HepG2 (cell line): ENCODE measurements around the gene SEPHS2. TPM values are rescaled to one million over a fixed set of nuclear protein-coding genes. Genes with fewer than 3 reads are reported as not detected.
A peak's percentile ranks its signal among the peaks of the same experiment; 100 is the strongest.

Source experiments
- ATF5 ChIP-seq: sonication (generic); formaldehyde crosslinking; IDR thresholded peaks from 2 replicates; pipeline ENCODE4 v1.4.0; 2020; ENCODE audit warnings: mild to moderate bottlenecking, low read depth, missing genetic modification reagents
- DRAP1 ChIP-seq: IDR thresholded peaks from 2 replicates; pipeline ENCODE4 v1.6.1; 2016; ENCODE audit warnings: missing genetic modification reagents, missing compliant biosample characterization
- KIAA2018 ChIP-seq: sonication (generic); formaldehyde crosslinking; IDR thresholded peaks from 2 replicates; pipeline ENCODE4 v1.5.0; 2020; ENCODE audit warnings: mild to moderate bottlenecking, missing genetic modification reagents, borderline replicate concordance
- NR3C1 ChIP-seq: sonication (generic); formaldehyde crosslinking; IDR thresholded peaks from 2 replicates; pipeline ENCODE4 v1.4.0; 2020; ENCODE audit warnings: missing genetic modification reagents
- PHF5A ChIP-seq: IDR thresholded peaks from one replicate; pipeline ENCODE4 v1.6.1; 2018; ENCODE audit warnings: low read depth, missing genetic modification reagents; ENCODE audit not compliant: unreplicated experiment
- POGZ ChIP-seq: sonication (generic); formaldehyde crosslinking; IDR thresholded peaks from 2 replicates; pipeline ENCODE4 v1.4.0; 2020; ENCODE audit warnings: mild to moderate bottlenecking, missing genetic modification reagents
- ZFP36 ChIP-seq: fragments of 150-350 bp; IDR thresholded peaks from 2 replicates; pipeline ENCODE4 v1.6.1; 2018; ENCODE audit warnings: borderline replicate concordance, low read length, low read depth; ENCODE audit not compliant: partially characterized antibody
- ZNF407 ChIP-seq: sonication (generic); formaldehyde crosslinking; IDR thresholded peaks from one replicate; pipeline ENCODE4 v1.5.1; 2020; ENCODE audit warnings: mild to moderate bottlenecking, missing genetic modification reagents; ENCODE audit errors: not compliant biosample characterization
- ZNF570 ChIP-seq: sonication (generic); formaldehyde crosslinking; IDR thresholded peaks from 2 replicates; pipeline ENCODE4 v1.4.0; 2020; ENCODE audit warnings: mild to moderate bottlenecking, missing genetic modification reagents, borderline replicate concordance
- ZNF572 ChIP-seq: sonication (generic); formaldehyde crosslinking; IDR thresholded peaks from 2 replicates; pipeline ENCODE4 v1.5.1; 2020; ENCODE audit warnings: mild to moderate bottlenecking, missing genetic modification reagents
- polyA plus RNA-seq, 8 experiments: library from polyadenylated mRNA; depleted of rRNA in 3 of 8; stranded (reverse) in 7 of 8; unstranded in 1 of 8; fragments of >200 nt; fragmentation: Illumina TruSeq in 4 of 8; extraction: Trizol in 4 of 8; gene quantifications; 2 replicates each; pipeline versions ENCODE4 v1.2.1 to v1.2.3, GENCODE V29; 2011 to 2016; ENCODE audit warnings: low read depth in 4 of 8, missing spikeins in 1 of 8, mixed read lengths in 1 of 8; ENCODE audit not compliant: insufficient read depth in 1 of 8
- total RNA-seq, 5 experiments: library from RNA; depleted of rRNA; stranded (reverse); fragments of >200 nt; fragmentation: Illumina TruSeq; extraction: Trizol; gene quantifications; 2 replicates each; pipeline ENCODE4 v1.2.3, GENCODE V29; 2016; ENCODE audit warnings: low read depth in 1 of 5

Gene SEPHS2
- total and polyA plus RNA-seq, 2 of the 13 experiments (the other 11 are each of a cell fraction or from before 2014, with no cell fraction given): 20.7 to 127 TPM

GRCh38 chr16:30488764-30489605 is 43.3 kb upstream of the SEPHS2 start (continued):
- TF ChIP-seq ZNF407 (CRISPR knock-in tag): peak; percentile 33
- no peak; the same call in 1 of the 2 replicates for TF ChIP-seq DRAP1 (CRISPR knock-in tag)
- TF ChIP-seq ZNF570: no peak
- no peak for TF ChIP-seq KIAA2018
- no peak for TF ChIP-seq PHF5A
- no peak for TF ChIP-seq NR3C1 (CRISPR knock-in tag)
- TF ChIP-seq ZNF572 (CRISPR knock-in tag): no peak
- no peak for TF ChIP-seq ATF5
- no peak for TF ChIP-seq ZFP36
- peak; percentile 84 for TF ChIP-seq POGZ (CRISPR knock-in tag)
